ENCODE measurements around the gene PARD6B. TPM values are rescaled to one million over a fixed set of nuclear protein-coding genes. Genes with fewer than 3 reads are reported as not detected.

Gene PARD6B
- total and polyA plus RNA-seq, 2 of the 13 experiments (the other 11 are each of a cell fraction or from before 2014, with no cell fraction given), result 6.9 to 22.2 TPM

DNA sequence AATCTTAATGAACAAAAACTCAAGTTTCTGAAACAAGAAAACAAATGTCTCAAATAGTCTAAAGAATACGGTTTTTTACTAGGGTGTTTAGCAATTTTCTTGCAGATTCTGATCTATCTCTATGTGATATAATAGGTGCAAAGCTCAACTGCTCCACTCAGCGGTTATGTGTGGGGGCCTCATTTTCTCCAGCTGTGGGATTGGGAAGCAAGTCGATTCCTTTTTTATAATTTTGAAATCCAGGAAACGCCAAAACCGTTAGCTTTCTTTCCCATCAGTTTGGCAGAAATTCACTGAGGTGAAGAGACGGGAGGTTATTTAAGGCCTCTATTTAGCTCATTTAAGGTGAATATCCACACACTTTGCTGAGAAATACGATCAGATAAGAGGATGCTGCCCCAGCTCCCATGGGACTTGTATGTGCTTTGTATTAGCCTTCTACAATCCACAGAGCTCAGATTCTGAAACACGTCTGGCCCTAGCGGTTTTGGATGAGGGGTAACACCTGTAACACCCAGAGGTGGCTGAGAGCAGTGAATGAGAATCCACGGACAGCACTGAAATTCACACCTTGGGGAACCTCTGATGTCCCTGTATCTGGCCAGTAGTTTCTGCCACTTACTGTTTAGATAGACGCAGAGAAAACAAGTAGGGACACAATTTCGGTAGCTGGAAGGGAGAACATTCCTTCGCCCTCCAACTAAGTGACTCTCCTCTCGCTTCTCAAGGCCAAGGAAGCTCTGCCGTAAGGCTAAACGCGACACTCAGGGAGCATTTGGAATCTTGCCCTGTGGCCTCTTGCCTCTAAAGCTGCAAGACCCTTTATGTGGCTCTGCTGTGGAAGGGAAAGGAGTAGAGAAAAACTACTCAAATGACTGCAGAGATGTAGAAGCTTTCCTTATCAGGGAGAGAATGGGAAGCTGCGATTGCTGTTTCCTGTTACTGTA, 56.9 kb downstream of the PARD6B start (continued):
- TF ChIP-seq, protein P1, sequence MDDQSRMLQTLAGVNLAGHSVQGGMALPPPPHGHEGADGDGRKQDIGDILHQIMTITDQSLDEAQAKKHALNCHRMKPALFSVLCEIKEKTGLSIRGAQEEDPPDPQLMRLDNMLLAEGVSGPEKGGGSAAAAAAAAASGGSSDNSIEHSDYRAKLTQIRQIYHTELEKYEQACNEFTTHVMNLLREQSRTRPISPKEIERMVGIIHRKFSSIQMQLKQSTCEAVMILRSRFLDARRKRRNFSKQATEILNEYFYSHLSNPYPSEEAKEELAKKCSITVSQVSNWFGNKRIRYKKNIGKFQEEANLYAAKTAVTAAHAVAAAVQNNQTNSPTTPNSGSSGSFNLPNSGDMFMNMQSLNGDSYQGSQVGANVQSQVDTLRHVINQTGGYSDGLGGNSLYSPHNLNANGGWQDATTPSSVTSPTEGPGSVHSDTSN (CRISPR knock-in tag; IDR thresholded peaks at IDR 0.05; ENCODE audit: borderline replicate concordance), result no peak
- TF ChIP-seq KLF15 (CRISPR knock-in tag; IDR thresholded peaks at IDR 0.05; ENCODE audit: borderline replicate concordance) (no peak), ZNF660 (CRISPR knock-in tag; IDR thresholded peaks at IDR 0.05; ENCODE audit: borderline replicate concordance, low read depth) (no peak), HNRNPLL (IDR thresholded peaks at IDR 0.05; ENCODE audit: low read depth, low read length, poor library complexity, severe bottlenecking) (no peak), SAFB2 (CRISPR knock-in tag; IDR thresholded peaks at IDR 0.05; ENCODE audit: borderline replicate concordance, low read depth) (no peak), HMG20A (CRISPR knock-in tag; IDR thresholded peaks at IDR 0.05; ENCODE audit: borderline replicate concordance) (no peak), TCF7L2 (IDR thresholded peaks at IDR 0.05; ENCODE audit: low read depth, low read length) (no peak), RAD21 (CRISPR knock-in tag; IDR thresholded peaks at IDR 0.05) (peak; percentile 52), ZNF674 (CRISPR knock-in tag; IDR thresholded peaks at IDR 0.05; ENCODE audit: low read depth) (0 out of 2 replicates have a peak, but pooled peaks have one; percentile 33), ZNF264 (CRISPR knock-in tag; IDR thresholded peaks at IDR 0.05) (peak; percentile 54; the same call in 1 of the 2 replicates), NFKB2 (CRISPR knock-in tag; IDR thresholded peaks at IDR 0.05; ENCODE audit: borderline replicate concordance) (no peak), ZNF614 (CRISPR knock-in tag; IDR thresholded peaks at IDR 0.05; ENCODE audit: borderline replicate concordance) (peak; percentile 59; the same call in 1 of the 2 replicates)
- TF ChIP-seq, protein P2, sequence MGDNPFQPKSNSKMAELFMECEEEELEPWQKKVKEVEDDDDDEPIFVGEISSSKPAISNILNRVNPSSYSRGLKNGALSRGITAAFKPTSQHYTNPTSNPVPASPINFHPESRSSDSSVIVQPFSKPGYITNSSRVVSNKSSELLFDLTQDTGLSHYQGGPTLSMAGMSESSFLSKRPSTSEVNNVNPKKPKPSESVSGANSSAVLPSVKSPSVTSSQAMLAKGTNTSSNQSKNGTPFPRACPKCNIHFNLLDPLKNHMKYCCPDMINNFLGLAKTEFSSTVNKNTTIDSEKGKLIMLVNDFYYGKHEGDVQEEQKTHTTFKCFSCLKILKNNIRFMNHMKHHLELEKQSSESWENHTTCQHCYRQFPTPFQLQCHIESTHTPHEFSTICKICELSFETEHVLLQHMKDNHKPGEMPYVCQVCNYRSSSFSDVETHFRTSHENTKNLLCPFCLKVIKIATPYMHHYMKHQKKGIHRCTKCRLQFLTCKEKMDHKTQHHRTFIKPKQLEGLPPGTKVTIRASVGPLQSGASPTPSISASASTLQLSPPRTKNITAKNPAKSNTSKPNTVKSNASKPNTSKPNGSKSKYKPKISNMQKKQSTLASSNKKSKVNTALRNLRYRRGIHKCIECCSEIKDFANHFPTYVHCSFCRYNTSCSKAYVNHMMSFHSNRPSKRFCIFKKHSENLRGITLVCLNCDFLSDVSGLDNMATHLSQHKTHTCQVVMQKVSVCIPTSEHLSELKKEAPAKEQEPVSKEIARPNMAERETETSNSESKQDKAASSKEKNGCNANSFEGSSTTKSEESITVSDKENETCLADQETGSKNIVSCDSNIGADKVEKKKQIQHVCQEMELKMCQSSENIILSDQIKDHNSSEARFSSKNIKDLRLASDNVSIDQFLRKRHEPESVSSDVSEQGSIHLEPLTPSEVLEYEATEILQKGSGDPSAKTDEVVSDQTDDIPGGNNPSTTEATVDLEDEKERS (CRISPR knock-in tag; IDR thresholded peaks at IDR 0.05), result no peak
- TF ChIP-seq, protein P3, sequence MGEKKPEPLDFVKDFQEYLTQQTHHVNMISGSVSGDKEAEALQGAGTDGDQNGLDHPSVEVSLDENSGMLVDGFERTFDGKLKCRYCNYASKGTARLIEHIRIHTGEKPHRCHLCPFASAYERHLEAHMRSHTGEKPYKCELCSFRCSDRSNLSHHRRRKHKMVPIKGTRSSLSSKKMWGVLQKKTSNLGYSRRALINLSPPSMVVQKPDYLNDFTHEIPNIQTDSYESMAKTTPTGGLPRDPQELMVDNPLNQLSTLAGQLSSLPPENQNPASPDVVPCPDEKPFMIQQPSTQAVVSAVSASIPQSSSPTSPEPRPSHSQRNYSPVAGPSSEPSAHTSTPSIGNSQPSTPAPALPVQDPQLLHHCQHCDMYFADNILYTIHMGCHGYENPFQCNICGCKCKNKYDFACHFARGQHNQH (CRISPR knock-in tag; IDR thresholded peaks at IDR 0.05), result peak; percentile 40; the same call in 1 of the 2 replicates
- TF ChIP-seq, protein P4, sequence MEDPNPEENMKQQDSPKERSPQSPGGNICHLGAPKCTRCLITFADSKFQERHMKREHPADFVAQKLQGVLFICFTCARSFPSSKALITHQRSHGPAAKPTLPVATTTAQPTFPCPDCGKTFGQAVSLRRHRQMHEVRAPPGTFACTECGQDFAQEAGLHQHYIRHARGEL (CRISPR knock-in tag; IDR thresholded peaks at IDR 0.05), result no peak
- TF ChIP-seq, protein P5, sequence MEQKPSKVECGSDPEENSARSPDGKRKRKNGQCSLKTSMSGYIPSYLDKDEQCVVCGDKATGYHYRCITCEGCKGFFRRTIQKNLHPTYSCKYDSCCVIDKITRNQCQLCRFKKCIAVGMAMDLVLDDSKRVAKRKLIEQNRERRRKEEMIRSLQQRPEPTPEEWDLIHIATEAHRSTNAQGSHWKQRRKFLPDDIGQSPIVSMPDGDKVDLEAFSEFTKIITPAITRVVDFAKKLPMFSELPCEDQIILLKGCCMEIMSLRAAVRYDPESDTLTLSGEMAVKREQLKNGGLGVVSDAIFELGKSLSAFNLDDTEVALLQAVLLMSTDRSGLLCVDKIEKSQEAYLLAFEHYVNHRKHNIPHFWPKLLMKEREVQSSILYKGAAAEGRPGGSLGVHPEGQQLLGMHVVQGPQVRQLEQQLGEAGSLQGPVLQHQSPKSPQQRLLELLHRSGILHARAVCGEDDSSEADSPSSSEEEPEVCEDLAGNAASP (CRISPR knock-in tag; IDR thresholded peaks at IDR 0.05; ENCODE audit: borderline replicate concordance), result 0 out of 2 replicates have a peak, but pooled peaks have one; percentile 12
- TF ChIP-seq, protein P6, sequence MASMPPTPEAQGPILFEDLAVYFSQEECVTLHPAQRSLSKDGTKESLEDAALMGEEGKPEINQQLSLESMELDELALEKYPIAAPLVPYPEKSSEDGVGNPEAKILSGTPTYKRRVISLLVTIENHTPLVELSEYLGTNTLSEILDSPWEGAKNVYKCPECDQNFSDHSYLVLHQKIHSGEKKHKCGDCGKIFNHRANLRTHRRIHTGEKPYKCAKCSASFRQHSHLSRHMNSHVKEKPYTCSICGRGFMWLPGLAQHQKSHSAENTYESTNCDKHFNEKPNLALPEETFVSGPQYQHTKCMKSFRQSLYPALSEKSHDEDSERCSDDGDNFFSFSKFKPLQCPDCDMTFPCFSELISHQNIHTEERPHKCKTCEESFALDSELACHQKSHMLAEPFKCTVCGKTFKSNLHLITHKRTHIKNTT (CRISPR knock-in tag; IDR thresholded peaks at IDR 0.05), result no peak

Data from HepG2 (cell line).